Measurements from ENCODE around the gene DEPDC5. TPM values are rescaled to one million over a fixed set of nuclear protein-coding genes. Genes with fewer than 3 reads are reported as not detected.

Gene DEPDC5
- total and polyA plus RNA-seq, 2 of the 8 experiments (the other 6 are each of a cell fraction or from before 2014, with no cell fraction given) = 18.3 to 26.5 TPM

DNA sequence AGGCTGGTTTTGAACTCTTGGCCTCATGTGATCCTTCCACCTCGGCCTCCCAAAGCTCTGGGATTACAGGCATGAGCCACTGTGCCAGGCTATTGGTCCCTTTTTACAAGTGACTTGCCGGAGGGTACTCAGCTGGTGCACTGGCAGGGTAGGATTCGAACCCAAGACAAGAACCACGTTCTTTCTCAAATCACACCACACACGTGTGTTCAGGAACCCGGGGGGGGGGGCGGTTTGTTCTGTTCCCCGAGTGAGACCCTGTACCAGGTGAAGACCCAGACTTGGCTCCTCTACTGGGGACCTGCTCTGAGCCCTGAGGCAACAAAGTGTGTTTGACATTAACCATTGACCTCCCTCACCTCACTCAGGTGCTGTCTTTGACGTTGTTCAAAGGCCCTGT lies 186.7 kb downstream of the DEPDC5 start:
- peaks cover 0 to 3% of the 10 kb centered on the region in 2 experiments for H4K20me1 ChIP-seq (replicated peaks in 1 of 2; ENCODE audit: control insufficient read depth in 1 of 2, insufficient read depth in 2 of 2, low read length in 2 of 2)
- no peak overlapping the region for H4K91ac ChIP-seq (replicated peaks; ENCODE audit: insufficient read length, low read length)
- no peak overlapping the region for H2AFZ ChIP-seq (ENCODE audit: low read length)
- no peak overlapping the region for H3K14ac ChIP-seq (ENCODE audit: insufficient read length)
- H3K56ac ChIP-seq (replicated peaks; ENCODE audit: insufficient read length, low read depth, low read length) = no peak overlapping the region
- no peak overlapping the region for H2AK5ac ChIP-seq (ENCODE audit: low read depth, low read length)
- H2BK5ac ChIP-seq (ENCODE audit: low read depth, low read length) = 0 out of 2 replicates have a peak overlapping the region, but pooled peaks have one; percentile 8
- no peak overlapping the region for H2BK12ac ChIP-seq (ENCODE audit: low read depth, low read length)
- H3K23me2 ChIP-seq (ENCODE audit: low read depth, low read length) = peaks cover 8% of the 10 kb centered on the region; the same call in 1 of the 2 replicates
- H3K27me3 ChIP-seq (replicated peaks in 1 of 4; ENCODE audit: control insufficient read depth in 3 of 4, extremely low read depth in 1 of 4, insufficient read depth in 3 of 4, low read length in 3 of 4) = no peaks in the 10 kb centered on the region
- H3K36me3 ChIP-seq (ENCODE audit: control insufficient read depth in 2 of 4, insufficient read depth in 4 of 4, low read length in 3 of 4) = peaks cover 0 to 1% (median 0%) of the 10 kb centered on the region in 4 experiments; a peak in 1 of 8 replicates
- peaks cover 4% of the 10 kb centered on the region for H3K79me1 ChIP-seq (ENCODE audit: low read depth, low read length)
- ChIA-PET CTCF (ENCODE audit: partially characterized antibody) (interaction anchor here (1.3 to 3.2 kb wide), 5 partner anchors 10 to 67 kb away, joined by 4 to 12 read pairs (median 6); no protein-coding TSS in a partner anchor), POLR2A (ENCODE audit: partially characterized antibody) (interaction anchor here (0.6 to 1.9 kb wide), 5 partner anchors 10 to 195 kb away, joined by 3 to 5 read pairs (median 4); partner anchors contain the start of gene DEPDC5)
- H3K79me2 ChIP-seq (ENCODE audit: control insufficient read depth in 1 of 2, insufficient read depth in 2 of 2, low read length in 2 of 2) = peaks cover 6 to 7% of the 10 kb centered on the region in 2 experiments
- no peak overlapping the region for H2BK120ac ChIP-seq (replicated peaks; ENCODE audit: low read depth, low read length)
- H3K4me2 ChIP-seq (ENCODE audit: insufficient read depth in 1 of 2, low read depth in 2 of 2, low read length in 2 of 2) = no peak overlapping the region
- no peak overlapping the region for H3K27ac ChIP-seq (ENCODE audit: low read depth, low read length)
- DNase-seq (ENCODE audit: low read depth in 1 of 2, low spot score in 2 of 2) (no peak), FAIRE-seq (no peak)
- no peak overlapping the region for H4K5ac ChIP-seq (ENCODE audit: insufficient read length, low read depth, low read length)
- no peak overlapping the region; the same call in 1 of the 2 replicates for H4K8ac ChIP-seq (ENCODE audit: extremely low read depth, insufficient read depth, low read length)
- no peak overlapping the region for H2BK20ac ChIP-seq (ENCODE audit: low read length)
- no peak overlapping the region for H3K18ac ChIP-seq (ENCODE audit: extremely low read depth, low read length)
- 85% methylated on average over 9 of the region's 9 CpGs; no CpG with 5 or more reads in 1 of the 2 experiments for WGBS, 2 experiments (ENCODE audit: extremely low coverage in 1 of 2, insufficient coverage in 1 of 2, insufficient read length in 1 of 2, insufficient replicate concordance in 2 of 2, low coverage in 1 of 2, low lambda C conversion rate in 2 of 2, missing lambda C conversion rate in 1 of 2)
- TF ChIP-seq PHF8 (conservative IDR thresholded peaks at IDR 0.05; ENCODE audit: low read depth, low read length) (no peak), JUND (IDR thresholded peaks at IDR 0.05; ENCODE audit: low read length) (no peak), RAD21 (IDR thresholded peaks at IDR 0.05 in 1 of 2, conservative IDR thresholded peaks at IDR 0.05 in 1 of 2; ENCODE audit: low read depth in 2 of 2, low read length in 2 of 2) (no peak), TAF7 (optimal IDR thresholded peaks at IDR 0.05; ENCODE audit: borderline replicate concordance, low read depth, low read length) (no peak), CHD2 (IDR thresholded peaks at IDR 0.05; ENCODE audit: low read length) (no peak), TEAD4 (IDR thresholded peaks at IDR 0.05; ENCODE audit: low read depth, low read length) (no peak), MAFK (IDR thresholded peaks at IDR 0.05; ENCODE audit: low read depth, low read length) (no peak), CTBP2 (IDR thresholded peaks at IDR 0.05; ENCODE audit: borderline replicate concordance, insufficient read depth, insufficient read length, low read length) (no peak), EGR1 (IDR thresholded peaks at IDR 0.05; ENCODE audit: borderline replicate concordance, low read depth, low read length) (no peak), BACH1 (IDR thresholded peaks at IDR 0.05; ENCODE audit: low read length) (no peak)
- H3K4me3 ChIP-seq (ENCODE audit: extremely low read depth in 1 of 4, insufficient read depth in 2 of 4, low read depth in 3 of 4, low read length in 4 of 4) = no peak overlapping the region
- no peaks in the 10 kb centered on the region for H3K9me3 ChIP-seq (ENCODE audit: insufficient read depth in 2 of 2, low read depth in 1 of 2, low read length in 1 of 2)
- peaks cover 0 to 6% (median 5%) of the 10 kb centered on the region in 4 experiments; a peak in 5 of 7 replicates for H3K4me1 ChIP-seq (replicated peaks in 1 of 4; ENCODE audit: control insufficient read depth in 3 of 4, insufficient read depth in 4 of 4, low read length in 3 of 4)
- H3K23ac ChIP-seq (ENCODE audit: insufficient read length) = no peak overlapping the region
- no peak overlapping the region for H2BK15ac ChIP-seq (ENCODE audit: low read length)
- no peak overlapping the region for H3K4ac ChIP-seq (replicated peaks; ENCODE audit: insufficient read length, low read depth, low read length)
- no peak overlapping the region for H3K9ac ChIP-seq (replicated peaks in 1 of 4; ENCODE audit: extremely low read depth in 1 of 4, low read depth in 3 of 4, low read length in 3 of 4)
